Mucosa of gallbladder (tissue), 1 donor: Measurements from ENCODE around the gene DNAAF9. TPM values are rescaled to one million over a fixed set of nuclear protein-coding genes. Genes with fewer than 3 reads are reported as not detected.
"Not testable (repeated sequence)": the region's sequence is repeated elsewhere in the genome, so short reads cannot be mapped to it uniquely, and the experiment has no call there.

ENCODE experiments used
- DNase-seq: peaks from one replicate; pipeline ENCODE4 v3.0.0-alpha.2; 2020; ENCODE audit warnings: low spot score
- total RNA-seq: library from RNA; stranded (reverse); gene quantifications from one replicate; pipeline ENCODE4 v1.2.1, GENCODE V29; 2021
- donor health status: DM: no; HTN: no; CAD: no.

Gene DNAAF9
- 25.4 TPM for total RNA-seq

- DNase-seq: peak; percentile 51
These were observed at the start of gene DNAAF9 for GRCh38 chr20:3407040-3407770. Gene DNAAF9 (minus strand): TSS chr20:3407669. CDS start chr20:3407557, 112 bp downstream.

DNA sequence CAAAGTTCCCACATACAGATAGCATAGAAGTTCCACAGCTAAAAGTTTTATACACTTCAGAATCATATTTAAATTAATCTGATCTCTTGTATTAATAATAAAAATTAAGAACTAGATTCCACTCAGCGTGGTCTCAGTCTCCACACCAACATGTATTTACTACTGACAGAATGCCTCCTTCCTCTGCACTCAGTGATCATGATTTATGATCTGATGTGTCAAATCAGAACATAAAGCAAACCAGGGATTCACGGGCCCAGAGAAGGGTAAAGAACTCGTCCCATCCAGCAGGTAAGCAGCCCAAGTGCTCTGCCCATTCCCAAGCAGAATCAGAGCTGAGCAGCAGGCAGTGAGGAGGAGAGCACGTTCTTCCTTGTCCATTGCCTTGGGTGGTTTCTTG, 49.2 kb upstream of the DNAAF9 start:
- no peak for DNase-seq

DNA sequence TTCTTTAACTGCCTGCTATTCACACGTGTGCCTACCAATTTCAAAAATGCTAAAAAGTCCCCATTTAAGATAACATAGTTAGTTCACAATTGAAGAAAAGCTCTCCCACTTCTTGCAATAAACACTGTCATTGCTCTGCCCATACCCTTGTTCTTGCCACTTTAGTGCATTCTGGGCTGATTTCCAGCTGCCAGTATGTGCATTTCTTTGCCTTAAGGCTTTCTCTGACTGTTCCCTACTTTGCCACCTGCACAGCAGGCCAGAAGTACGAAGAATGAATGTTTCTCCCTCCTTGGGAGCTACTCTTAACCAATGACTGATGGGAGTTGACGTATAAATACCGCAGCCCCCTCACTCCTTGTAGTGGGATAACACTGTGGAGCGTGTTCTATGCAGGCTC, 47.4 kb upstream of the DNAAF9 start:
- no peak for DNase-seq

DNA sequence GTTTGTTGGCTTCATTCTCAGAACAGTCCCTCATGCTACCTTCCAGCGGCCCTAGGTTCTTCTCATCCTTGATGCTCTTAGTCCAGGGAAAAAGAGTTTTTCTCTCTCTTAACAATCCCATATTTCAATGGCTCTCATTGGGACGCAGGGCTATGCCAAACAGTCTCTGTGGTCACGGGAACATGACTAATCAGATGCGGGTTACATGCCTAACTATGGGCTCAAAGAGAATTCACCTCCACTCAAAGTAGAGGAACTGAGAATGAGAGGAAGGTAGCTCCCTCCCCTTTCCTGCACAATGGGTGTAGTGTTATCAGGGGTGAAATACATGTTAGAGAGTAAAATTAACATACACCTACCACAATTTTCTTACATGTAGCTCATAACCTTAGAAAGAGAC, 45.2 kb upstream of the DNAAF9 start:
- DNase-seq: no peak

DNA sequence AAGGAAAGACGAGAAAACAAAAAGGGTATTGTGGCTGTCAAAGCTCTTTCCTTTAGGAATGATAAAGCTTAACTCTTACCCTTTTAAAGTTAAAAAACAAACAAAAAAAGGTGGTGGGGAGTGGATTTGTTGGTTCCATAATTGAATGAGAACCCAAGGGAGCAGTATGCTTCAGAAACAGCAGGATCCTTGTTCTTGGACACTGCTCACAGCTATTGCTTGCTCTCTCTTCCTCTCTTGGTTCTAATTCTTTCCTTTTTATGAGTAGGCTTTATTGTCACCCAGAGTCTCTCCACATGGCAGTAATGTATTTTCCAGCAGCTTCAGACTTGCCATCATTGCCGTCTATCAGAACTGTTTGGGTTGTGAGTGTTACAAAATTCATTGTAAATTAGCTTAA, 44.7 kb upstream of the DNAAF9 start:
- no peak for DNase-seq

GRCh38 chr20:3449319-3449718, 41.9 kb upstream of the DNAAF9 start:
- DNase-seq: no peak

DNA sequence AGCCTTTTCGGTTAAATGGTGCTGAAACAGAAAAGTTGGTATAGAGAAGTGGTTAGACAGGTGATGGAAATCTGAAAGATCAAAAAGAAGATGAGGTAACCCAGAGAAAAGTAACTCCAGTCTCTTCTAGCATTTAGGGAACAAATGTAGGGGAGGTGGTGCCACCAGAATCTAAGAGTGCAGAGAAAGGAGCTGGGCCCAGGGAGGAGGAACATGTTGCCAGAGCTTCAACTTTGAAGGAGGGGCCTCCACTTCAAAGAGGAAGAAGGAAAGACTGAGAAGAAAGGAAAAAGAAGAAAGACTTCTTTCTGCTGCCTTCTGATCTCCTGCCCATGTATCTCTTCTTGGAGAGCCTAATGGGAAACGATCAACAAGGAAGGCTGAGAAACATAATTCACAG, 39.9 kb upstream of the DNAAF9 start:
- no peak for DNase-seq

- DNase-seq: no peak
These were observed 39.3 kb upstream of the DNAAF9 start for GRCh38 chr20:3446779-3447178.

GRCh38 chr20:3436864-3437574, 29.6 kb upstream of the DNAAF9 start:
- no peak for DNase-seq

- DNase-seq: no peak
These were observed 26.8 kb upstream of the DNAAF9 start for GRCh38 chr20:3434232-3434631.

- no peak for DNase-seq
These were observed 26.3 kb upstream of the DNAAF9 start for GRCh38 chr20:3433744-3434143.

DNA sequence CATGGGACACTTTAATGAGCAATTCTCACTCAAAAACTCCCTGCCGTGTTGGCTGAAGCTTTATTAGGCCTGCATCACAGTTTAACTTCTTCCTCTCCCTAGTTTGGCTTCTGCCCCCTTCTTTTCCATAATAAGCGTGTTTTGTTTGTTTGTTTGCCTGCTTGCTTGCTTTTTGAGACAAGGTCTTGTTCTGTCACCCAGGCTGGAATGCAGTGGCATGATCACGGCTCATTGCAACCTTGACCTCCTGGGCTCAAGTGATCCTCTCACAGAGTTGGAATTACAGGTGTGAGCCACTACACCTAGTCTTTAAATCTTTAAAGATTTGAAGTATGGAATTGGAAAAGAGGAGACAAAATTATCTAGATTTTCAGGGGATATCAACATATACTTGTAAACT, 25.4 kb upstream of the DNAAF9 start:
- no peak for DNase-seq

DNA sequence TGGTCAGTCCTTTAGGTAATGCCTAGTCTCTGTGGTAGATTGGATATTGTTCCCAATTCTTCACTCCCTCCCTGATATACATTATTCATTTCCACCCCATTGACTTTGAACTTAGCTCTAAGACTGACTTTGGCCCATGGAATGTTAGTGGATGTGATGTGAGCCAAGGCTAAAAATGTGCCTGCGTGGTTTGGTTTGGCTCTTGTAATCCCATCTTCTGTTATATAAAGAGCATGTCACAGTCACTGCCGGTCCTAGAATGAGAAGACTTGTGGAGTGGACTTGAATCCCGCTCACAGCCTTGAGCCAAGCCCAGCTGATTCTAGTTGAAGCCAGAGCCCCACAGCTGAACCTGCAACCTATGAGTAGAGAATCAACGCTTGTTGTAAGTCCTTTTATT, 23.6 kb upstream of the DNAAF9 start:
- DNase-seq: no peak

- DNase-seq: no peak
These were observed 23.1 kb upstream of the DNAAF9 start for GRCh38 chr20:3430376-3431069.

GRCh38 chr20:3426766-3427165, 19.3 kb upstream of the DNAAF9 start:
- DNase-seq: not testable (repeated sequence)

DNA sequence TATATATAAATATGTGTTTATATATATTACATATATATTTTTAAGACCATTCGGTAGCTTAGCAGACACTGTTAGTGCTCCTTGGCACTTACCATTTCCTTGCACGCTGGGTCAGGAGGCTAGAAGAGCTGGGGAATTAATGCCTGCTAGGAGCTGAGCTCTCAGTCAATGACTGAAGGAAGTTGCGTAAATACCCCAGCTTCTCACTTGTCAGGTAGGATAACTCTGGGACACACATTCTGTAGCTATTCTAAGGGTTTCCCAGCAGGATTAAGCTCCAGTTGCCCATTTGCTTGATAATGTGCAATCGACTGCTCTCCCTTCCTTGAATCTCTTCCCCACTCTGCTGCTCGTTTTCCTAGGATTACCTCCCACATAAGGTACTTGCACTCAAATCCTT, 15.7 kb upstream of the DNAAF9 start:
- DNase-seq: no peak

- no peak for DNase-seq
These were observed 14.5 kb upstream of the DNAAF9 start for GRCh38 chr20:3421985-3422384.

- DNase-seq: peak; percentile 23
These were observed 12.8 kb upstream of the DNAAF9 start for GRCh38 chr20:3420211-3420707.

DNA sequence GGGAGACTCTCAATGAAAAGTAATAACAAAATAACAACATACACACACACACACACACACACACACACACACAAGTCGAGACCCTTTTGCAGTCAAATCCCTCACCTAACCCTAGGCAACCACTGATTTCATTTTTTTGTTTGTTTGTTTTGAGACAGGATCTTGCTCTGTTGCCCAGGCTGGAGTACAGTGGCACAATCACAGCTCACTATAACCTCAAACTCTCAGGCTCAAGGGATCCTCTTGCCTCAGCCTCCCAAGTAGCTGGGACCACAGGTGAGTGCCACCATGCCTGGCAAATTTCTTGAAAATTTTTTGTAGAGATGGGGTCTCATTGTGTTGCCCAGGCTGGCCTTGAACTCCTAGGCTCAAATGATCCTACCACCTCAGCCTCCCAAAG, 10.7 kb upstream of the DNAAF9 start:
- DNase-seq: not testable (repeated sequence)

DNA sequence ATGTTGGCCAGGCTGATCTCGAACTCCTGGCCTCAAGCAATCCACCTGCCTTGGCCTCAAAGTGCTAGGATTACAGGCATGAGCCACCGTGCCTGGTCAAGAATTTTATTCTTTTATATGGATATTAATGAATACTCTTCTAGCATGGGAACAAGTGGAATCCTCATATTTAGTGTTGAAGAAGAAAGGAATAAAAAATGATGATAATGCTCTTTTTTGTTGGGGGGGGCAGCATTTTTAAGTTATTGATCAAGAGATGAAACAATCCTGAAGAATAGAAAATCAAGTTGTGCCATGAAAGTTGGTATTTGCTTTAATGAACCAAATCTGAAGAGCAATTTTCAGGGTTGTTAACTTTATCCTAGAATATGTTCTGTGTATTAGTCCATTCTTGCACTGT, 6.7 kb upstream of the DNAAF9 start:
- DNase-seq: no peak

- DNase-seq: no peak
These were observed 6.0 kb upstream of the DNAAF9 start for GRCh38 chr20:3413393-3413889.

- DNase-seq: no peak
These were observed 5.3 kb upstream of the DNAAF9 start for GRCh38 chr20:3412600-3413392.
